Measurements from ENCODE around the gene PLPP4. TPM values are rescaled to one million over a fixed set of nuclear protein-coding genes. Genes with fewer than 3 reads are reported as not detected.

PLPP4 gene
- total RNA-seq, 1 donor from 2014 or later, result not detected

DNA sequence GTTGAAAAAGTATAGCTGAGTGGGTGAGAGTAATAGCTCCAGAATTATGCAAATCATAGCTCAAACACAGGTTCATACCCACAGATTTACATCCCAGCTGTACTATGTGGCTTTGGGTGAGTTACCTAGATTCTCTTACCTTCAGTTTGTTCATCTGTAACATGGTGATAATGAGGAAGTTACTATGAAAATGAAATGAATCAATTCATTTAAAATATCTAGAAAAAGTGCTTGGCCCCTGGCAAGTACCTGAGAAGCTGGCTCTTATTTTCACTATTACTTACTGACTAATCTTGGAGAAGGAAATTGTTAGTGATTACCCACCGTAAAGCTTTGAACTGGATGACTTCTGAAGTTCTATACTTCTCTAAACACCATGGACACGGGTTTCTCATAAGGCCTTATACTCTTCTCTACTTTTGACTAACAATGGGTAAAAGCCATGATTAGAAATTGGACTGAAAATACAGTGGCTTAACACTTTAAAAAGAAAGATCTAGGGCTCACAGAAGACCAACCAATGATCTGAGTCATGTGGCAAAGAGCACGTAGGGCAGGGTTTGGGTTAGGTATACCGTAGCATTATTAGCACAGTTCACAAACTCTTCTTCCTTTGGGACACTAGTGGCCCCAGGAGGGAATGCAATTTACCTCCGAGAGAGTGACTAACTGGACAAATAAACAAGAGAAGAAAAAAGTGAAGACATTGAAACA is 149.2 kb downstream of the PLPP4 start:
- intact Hi-C loops (cut with micrococcal nuclease), result no loop called here

DNA sequence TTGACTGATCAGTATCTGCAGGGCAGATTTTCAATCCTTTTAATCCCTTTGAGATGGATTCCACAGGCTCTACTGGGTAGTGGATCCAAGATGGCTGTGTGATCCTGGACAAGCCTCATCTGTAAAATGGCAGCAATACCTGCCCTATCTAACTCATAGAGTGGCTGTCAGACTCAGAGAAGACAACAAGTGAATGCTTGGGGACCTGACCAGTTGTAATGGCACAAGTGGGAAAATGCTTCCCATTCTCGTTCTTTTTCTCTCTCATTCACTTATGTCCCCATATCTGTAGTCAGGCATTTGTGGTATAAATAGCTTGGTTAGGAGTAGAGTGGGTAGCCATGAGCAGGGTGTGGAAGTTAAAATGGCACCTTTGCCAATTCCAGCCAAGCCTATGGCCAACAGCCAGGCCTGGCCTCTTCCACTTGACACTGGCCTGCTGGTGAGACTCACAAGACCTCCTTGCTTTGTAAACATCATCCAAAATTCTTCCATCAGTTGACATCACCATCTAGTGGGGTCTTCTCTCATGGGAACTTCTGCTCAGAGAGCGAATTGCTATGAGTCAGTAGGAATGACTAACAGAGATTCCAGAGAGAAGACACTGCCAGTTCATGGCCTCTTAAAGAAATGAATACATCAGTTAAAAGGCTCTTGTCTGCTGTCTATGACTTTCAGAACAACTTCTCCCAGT is 150.1 kb downstream of the PLPP4 start:
- intact Hi-C loops (cut with micrococcal nuclease), result no loop called here

DNA sequence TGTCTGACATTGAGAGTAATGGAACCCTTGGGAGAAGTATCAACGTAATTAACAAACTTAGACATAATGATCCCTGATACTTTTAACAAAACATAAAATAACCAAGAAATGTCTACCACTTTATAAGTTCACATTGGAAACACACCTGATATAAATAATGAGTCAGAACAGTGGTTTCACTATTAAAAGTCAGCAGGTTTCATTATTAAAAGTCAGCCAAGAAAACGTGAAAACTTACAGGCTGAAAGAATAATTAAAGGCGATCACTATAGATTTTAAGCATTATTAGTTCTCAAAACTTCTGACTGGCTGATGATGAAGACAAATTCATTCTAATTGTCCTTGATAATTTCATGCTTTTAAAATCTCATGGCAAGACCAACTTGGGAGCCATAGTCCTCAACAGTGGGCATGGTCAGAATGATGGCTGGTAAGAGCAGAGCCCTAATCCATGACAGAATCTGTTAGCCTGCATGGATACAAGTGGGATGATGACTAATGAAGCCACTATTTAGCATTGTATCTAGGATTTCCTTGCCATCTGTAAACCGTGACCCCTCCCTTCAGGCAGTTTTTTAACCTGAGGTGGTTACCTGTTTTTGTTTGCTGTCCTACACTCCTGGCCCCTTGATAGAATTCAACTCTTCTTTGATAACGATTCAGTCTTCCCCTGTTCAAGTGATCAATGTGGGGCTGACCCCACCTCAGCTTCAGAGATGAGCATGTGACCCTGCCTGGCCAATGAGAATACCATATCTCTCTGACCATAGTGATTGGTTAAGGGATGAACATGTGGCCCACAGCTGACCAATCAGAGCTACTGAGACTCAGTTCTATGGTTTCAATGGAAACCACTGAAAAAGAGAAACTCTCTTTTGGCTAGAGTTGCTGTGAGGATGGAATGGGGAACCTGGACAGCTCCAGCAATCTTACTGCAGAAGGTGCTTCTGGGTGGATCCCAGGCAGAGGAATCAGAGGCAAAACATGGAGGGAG is 151.0 kb downstream of the PLPP4 start:
- intact Hi-C loops (cut with micrococcal nuclease), result no loop called here

DNA sequence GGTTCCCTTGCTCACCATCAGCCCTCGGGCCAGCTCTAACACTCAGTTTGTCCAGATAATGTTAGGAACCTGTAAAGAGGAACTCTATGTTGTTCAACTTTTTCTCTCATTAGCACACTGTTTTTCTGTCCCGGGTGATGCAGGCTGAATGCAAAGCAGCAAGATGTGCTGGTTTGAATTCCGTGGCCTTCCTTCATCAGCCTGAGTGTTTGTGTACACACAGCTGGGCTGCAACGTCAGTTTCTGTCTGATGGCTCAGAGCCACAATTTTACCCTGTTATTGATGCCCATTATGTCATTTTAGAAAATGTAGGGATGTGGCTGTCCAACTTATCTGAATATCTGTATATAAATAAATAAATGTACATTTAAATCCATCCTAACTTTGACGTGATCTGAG is 152.0 kb downstream of the PLPP4 start:
- intact Hi-C loops (cut with micrococcal nuclease), result no loop called here

DNA sequence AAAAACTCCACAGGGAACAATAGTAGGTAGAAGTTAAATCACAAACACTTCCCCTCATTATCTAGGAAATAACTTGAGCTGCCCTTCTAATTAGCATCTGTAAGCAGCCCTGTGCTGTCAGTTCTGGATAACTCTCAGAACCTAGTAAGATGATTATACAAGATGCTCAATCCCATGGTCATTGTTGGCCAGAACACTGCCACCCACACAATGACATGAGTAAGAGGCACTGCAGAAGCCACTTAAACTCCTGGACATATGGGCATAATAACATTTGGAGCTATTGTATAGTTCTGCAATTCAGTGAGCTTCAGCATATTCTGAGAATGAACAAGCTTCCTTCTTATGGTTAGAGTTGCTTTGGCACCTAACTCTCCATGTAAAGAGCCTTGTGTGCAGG is 153.8 kb downstream of the PLPP4 start:
- intact Hi-C loops (cut with micrococcal nuclease), result no loop called here

DNA sequence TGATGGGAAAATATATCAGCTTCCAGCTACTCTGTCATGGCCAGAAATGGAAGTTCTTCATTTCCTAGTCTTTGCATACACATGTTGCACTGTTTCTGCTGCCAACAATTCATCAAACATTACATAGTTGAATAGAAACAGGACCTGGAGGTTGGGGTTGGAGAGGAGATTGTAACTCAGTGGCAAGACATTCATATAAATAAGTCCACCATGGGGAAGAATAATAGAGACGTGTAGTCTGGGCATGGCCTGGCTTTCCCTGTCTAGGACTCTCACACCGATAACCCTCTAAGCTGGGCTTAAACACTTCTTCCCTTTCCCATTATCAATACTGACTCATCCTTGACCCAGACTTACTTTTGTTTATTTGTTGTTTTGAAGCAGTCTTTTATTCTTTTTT is 155.7 kb downstream of the PLPP4 start:
- intact Hi-C loops (cut with micrococcal nuclease), result no loop called here

DNA sequence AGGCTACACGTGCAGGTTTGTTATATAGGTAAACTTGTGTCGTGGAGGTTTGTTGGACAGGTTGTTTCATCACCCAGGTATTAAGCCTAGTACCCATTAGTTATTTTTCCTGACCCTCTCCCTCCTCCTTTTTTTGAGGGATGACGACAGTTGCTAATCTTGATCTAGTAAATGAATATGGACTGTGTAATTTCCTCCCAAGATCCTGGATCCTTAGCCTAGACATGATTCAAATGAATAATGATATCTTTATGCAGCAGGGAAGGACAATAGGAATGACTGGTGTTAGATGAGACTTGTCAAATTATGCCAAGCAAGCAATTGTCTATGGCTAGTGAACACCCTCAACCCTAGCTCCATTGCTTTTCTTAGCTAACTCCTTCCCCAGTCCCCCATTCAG is 156.2 kb downstream of the PLPP4 start:
- intact Hi-C loops (cut with micrococcal nuclease), result no loop called here

DNA sequence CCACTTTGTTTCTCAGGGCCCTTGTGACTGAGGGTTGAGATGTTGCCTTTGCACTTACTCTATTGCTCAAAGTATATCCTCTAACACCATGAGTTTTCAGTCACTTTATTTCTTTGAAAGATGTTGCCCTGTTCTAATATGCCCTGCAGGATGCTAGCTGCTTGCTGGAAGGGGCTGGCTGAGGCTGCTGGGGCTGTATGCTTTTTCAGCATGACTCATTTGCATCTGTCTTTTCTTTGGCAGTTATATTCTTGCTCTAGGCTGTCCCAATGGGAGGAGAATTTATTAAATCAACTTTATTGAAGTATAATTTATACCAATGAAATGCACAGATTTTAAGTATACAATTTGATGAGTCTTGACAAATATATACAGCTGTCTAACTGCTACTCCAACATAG is 157.7 kb downstream of the PLPP4 start:
- intact Hi-C loops (cut with micrococcal nuclease), result no loop called here

DNA sequence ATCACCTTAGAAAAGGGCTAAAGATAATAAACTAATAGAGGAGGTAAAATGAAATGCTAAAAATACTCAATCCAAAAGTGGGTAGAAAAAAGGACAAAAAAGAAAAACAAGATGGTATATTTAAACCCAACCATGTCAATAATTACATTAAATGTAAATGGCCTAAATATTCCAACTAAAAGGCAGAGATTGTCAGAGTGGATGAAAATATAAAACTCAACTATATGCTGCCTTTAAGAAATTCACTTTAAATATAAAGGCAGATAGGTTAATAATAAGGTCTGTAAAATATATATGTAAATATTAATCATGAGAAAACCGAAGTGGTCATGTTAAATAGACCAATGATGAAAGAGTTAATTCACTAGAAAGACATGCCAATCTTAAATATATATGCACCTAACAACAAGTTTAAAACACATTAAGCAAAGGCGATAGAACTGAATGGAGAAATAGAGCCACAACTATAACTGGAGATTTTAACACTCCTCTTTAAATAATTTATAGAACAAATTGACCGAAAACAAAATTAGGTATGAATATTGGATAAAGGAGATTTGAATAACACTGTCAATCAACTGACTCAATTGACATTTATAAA is 159.4 kb downstream of the PLPP4 start:
- intact Hi-C loops (cut with micrococcal nuclease), result no loop called here

DNA sequence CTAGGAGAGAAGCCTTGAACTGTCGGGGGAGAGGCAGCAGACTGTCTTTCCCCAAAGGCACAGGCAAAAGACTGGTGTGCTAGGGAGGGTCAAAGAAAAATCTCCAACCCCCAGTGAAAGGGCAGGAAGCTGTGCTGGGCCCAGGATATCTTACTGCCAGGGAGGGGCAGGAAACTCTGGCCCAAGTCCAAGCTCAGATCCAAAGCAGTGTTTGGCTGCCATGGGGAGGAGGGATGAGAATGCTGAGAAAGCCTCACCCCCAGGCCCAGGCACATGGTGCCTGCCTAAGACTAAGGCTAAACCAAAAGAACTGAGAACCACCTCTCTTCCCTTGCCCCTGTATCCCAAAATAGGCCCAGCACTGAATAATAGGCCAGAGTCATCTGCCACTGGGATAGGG is 171.2 kb downstream of the PLPP4 start:
- intact Hi-C loops (cut with micrococcal nuclease), result no loop called here

DNA sequence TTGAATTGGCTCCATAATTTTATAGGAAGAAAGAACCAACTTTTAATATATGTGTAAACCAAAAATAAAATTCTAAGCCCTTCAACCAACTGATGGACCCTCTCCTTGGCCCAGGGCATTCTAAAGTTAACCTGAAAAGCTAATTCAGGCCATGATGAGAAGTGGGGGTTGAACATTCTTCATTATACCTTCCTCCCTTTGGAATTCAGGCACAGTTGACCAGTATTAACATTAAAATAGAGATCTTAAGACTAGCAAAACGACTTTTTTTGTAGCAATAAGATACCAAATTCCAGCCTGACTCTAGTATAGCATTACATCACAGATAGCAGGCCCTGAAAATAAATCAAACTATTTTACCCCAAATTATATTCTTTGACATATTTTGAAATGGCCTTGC is 173.2 kb downstream of the PLPP4 start:
- intact Hi-C loops (cut with micrococcal nuclease), result no loop called here

DNA sequence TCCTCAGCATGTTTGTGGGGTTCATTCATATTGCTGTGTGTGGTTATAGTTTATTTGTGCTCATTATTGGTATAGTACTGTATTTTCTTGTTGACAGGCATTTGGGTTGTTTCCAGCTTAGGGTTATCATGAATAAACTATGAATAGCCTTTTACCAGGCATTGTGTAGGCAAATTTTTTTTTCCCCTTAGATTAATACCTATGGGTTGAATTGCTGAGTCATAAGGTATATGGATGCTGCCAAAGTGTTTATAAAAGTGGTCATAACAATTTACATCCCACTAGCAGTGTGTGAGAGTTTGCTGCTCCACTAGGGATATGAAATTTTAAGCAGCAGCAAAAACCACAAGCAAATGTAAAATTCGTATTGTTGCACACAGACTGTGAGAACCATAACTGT is 175.0 kb downstream of the PLPP4 start:
- intact Hi-C loops (cut with micrococcal nuclease), result no loop called here

DNA sequence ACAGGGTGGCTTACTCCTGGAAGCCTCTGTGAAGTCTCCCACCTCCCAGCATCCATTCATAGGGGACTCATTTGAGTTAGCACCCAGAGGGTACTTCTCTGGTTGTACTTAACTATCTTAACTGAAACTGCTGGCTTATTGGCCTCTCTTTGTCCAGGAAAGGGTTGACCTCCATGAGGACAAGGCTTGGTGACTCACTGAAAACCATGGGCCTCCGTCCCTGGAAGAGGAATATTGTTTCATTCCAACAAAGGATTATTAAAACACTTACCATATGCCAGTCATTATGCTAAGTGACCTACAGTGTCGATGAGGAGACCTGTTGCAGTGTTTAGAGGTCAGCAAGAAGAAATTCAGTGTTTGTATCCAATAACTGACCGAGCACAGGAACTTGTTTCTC is 175.9 kb downstream of the PLPP4 start:
- intact Hi-C loops (cut with micrococcal nuclease), result no loop called here

DNA sequence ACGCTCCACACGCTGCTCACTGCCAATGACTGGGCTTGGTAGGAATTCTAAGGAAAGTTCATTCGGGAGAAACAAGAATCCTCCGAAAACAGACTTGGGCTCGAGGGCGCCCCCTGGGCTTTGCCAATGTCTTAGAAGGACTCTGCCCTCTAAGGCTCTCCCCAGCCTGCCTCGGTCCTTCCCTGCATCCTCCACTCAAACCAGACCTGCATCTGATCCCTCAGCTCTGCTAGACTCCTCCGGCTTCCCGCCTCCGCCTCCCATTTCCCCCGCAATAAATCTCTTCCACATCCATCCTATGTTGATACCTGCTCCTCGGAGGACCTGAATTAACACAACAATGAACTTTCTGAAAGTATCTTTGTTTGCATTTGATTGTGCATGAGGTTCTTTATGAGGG is 177.6 kb downstream of the PLPP4 start:
- intact Hi-C loops (cut with micrococcal nuclease), result no loop called here

Data from T-helper 1 cell treated with Interleukin-12 subunit alpha and Interleukin-12 subunit beta and Interleukin-4 antibody, amounts not matched to agents 30 ng/mL and 1 ng/mL, for 36 hours (primary cell).